Skin epidermis (tissue), 12 donors: ENCODE data around the gene NUAK2.
A peak's percentile ranks its signal among the peaks of the same experiment; 100 is the strongest.
"Not testable (repeated sequence)": the region's sequence is repeated elsewhere in the genome, so short reads cannot be mapped to it uniquely, and the experiment has no call there.

Source experiments
- H3K27ac ChIP-seq, 21 experiments: fragments of 200-600 bp; sonication (generic) in 11 of 21; one replicate each; pipeline ENCODE4 v1.5.0; 2020; ENCODE audit warnings: mild to moderate bottlenecking in 3 of 21, inconsistent platforms in 2 of 21, moderate library complexity in 2 of 21
- H3K4me3 ChIP-seq, 7 experiments: fragments of 200-600 bp; sonication (generic) in 2 of 7; one replicate each; pipeline ENCODE4 v1.5.0; 2020; ENCODE audit warnings: inconsistent platforms in 2 of 7, mild to moderate bottlenecking in 2 of 7, moderate library complexity in 1 of 7

The NUAK2 gene

DNA sequence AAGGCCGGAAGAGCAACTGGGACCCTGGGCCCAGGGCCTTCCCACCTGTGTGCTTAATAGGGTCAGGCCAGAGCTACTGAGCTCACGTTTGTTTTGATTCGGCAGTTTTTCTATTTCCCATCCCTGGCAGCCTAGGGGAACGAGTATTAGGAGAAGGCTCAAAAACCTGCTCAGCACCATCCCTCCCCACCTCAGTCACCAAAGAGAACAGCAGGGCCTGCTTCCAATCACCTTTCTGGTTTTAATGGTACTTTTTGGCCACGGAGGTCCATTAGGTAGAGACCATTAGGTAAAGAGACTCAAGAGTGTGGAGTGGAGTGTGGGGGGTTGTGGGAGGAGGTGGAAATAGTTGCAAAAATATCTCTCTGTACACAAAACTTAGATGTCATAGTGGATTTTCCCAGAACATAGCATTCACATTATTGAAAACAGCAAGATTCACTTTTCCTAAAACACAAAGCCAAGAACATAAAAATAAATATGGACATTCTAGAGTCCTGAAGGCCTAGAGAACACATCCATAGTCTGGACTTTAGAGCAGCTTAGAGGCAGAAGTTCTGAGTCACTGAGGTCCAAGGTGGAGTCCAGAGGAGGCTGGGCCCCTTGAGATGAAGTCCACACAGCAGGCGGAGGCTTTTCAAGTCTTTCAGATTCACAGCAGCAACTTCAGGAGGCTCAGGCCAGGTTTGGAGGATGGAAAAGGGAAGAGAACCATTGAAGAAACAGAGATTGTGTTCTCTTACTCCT, 19.5 kb downstream of the NUAK2 start:
- peak overlapping the region in 10 of 21 experiments; percentile 31 to 75 (median 56) for H3K27ac ChIP-seq
- H3K4me3 ChIP-seq = no peak overlapping the region

DNA sequence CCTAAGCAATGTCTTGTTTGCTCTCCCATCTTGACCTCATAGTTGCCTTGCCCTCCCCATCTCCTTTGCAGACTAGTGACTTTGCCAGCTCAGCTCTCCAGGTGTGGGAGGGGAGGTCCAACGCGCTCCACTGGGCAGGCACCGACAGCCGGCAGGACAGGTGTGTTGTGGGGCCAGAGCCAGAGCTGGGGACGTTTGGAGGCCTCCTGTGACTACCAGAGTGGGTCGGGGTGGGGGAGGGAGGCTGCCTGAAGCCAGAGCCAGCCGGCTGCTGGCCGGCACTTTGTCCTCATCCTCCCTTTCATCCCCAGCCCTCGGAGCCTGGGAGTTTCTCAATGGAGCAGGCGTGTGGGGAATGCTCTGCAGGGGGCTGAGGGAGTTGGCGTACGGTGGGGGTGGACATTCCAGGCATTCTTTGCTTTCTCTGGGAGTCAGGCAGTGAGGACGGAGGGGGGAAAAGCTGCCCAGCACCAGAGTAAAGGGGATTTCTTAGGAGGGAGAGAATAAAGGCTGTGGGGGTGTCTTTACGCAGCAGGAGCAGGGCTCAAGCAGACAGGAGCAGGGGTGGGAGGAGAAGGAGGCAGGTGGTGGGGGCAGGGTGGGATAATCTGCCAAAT, 20.2 kb downstream of the NUAK2 start:
- no peak overlapping the region for H3K4me3 ChIP-seq
- H3K27ac ChIP-seq = peak overlapping the region in 10 of 21 experiments; percentile 31 to 75 (median 56)

- Histone ChIP-seq H3K4me3 (no peak overlapping the region), H3K27ac (peak overlapping the region in 1 of 21 experiments; percentile 20)
Observed at GRCh38 chr1:205300149-205300548, 21.4 kb downstream of the NUAK2 start.

- Histone ChIP-seq H3K4me3 (no peak overlapping the region), H3K27ac (peak overlapping the region in 11 of 21 experiments; percentile 18 to 80 (median 56))
Observed at GRCh38 chr1:205298191-205298994, 23.2 kb downstream of the NUAK2 start.

- not testable (repeated sequence) for H3K4me3 ChIP-seq
- H3K27ac ChIP-seq = peak overlapping the region in 9 of 21 experiments; percentile 13 to 80 (median 69)
Observed at GRCh38 chr1:205297546-205298177, 23.9 kb downstream of the NUAK2 start.

DNA sequence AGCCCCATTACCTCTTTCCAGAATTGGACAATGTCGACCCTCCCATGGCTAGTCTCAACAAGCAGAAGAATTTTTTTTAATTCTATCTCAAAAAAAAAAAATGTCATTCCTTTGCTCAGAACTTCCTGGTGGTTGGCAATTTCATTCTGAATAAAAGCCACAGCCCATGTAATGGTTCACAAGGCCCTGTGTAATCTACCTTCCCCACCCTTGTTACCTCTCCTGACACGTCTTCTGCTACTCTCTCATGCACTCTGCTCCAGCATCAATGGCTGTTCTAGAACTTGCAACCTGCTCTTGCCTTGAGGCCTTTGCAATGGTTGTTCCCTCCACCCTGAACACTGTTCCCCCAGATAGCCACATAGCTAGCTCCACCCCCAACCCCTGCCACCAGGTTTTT, 25.4 kb downstream of the NUAK2 start:
- Histone ChIP-seq H3K27ac (peak overlapping the region in 2 of 21 experiments; percentile 50 to 82), H3K4me3 (no peak overlapping the region)

DNA sequence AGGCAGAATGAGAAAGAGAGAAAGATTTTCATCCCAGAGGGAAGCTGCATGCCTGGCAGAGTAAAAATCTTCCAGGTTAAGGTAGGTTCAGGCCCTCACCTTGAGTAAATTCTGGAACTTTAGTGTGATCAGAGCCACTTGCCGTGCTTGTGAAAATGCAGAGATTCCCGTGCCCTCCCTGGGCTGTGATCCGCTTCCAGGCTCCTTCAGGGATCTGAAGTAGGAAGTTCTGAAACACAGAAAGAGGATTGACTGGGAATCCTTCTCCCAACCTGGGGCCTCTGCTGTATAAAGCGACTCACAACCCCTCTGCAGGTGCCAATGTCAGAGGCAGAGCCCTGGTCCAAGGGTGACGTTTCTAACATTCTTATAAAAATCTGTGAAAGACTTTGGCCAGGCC, 26.6 kb downstream of the NUAK2 start:
- Histone ChIP-seq H3K4me3 (no peak overlapping the region), H3K27ac (peak overlapping the region in 15 of 21 experiments; percentile 9 to 82 (median 63))

GRCh38 chr1:205294175-205294917, 27.2 kb downstream of the NUAK2 start:
- H3K27ac ChIP-seq = peak overlapping the region in 17 of 21 experiments; percentile 22 to 82 (median 63)

GRCh38 chr1:205293350-205294074, 28.0 kb downstream of the NUAK2 start:
- H3K4me3 ChIP-seq = no peak overlapping the region
- H3K27ac ChIP-seq = peak overlapping the region in 17 of 21 experiments; percentile 3 to 82 (median 57)

More at GRCh38 chr1:205294175-205294917, 27.2 kb downstream of the NUAK2 start:
- no peak overlapping the region for H3K4me3 ChIP-seq

- no peak overlapping the region for H3K4me3 ChIP-seq
- no peak overlapping the region for H3K27ac ChIP-seq
Observed at GRCh38 chr1:205291596-205291995, 29.9 kb downstream of the NUAK2 start.

DNA sequence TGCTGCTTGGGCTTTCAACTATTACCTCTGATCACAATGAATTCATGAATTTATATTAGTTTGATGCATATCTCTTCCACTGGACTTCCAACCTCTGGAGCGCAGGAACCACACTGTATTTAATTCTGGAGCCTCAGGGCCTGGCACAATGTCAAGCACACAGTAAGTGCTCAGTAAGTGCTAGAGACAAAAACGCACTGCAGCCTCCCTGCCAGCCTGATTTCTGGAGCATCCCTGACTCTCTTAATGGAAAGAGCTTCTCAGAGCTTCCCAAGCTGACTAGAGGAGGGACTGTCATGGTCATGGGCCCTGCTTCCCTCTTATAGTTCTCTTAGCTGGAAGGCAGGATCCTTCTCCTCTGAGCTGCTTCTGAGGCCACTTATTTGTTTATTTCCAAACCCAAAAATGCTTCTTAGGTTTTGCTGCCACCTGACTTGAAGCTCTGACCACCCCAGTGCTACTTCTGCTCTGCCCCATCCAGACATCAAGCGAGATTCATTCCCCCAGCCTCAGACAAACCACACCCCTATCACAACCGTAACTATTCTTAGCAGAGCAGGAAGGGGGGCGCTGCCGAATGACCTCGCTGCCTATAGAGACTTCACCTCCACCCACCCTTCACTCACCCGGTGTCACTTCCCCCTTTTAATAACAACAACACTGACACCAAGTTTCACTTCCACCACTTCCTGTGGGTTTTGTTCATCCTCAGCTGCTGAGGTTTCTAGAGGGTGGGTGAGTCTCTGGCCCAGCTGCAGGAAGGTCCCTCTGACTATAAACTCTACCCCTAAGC, 33.6 kb downstream of the NUAK2 start:
- no peak overlapping the region for H3K4me3 ChIP-seq
- peak overlapping the region in 16 of 21 experiments; percentile 3 to 96 (median 70) for H3K27ac ChIP-seq

- no peak overlapping the region for H3K4me3 ChIP-seq
- H3K27ac ChIP-seq = peak overlapping the region in 13 of 21 experiments; percentile 21 to 96 (median 88)
Observed at GRCh38 chr1:205287076-205287475, 34.5 kb downstream of the NUAK2 start.

DNA sequence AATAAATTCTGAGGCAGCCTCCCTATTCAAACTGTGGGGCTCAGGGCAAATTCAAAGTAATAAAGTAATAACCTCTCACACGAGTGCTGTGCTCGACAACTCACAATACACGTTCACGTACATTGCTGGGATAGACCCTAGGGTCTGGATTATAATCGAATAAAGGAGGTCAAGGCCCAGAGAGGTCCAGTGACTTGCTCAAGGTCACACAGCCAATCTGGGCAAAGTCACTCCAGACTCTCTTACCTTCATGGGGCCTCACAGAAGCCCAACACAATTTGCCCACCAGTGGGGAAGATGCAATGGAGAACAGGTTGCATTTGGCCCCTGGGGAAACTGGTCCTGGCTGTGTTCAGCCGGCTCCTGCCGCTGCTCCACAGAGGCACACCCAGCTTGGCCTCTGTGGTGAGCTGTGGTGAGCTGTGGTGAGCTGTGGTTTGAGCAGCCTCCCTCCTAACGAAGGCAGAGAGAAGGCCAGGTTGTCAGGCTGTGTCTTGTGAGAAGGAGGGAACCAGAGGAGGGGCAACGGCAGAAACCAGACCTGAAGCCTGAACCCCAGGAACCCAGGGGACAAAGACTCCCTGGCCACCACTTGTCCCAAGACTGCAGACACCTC, 35.1 kb downstream of the NUAK2 start:
- Histone ChIP-seq H3K4me3 (peak overlapping the region in 1 of 7 experiments; percentile 4), H3K27ac (peak overlapping the region in 16 of 21 experiments; percentile 2 to 96 (median 84))

DNA sequence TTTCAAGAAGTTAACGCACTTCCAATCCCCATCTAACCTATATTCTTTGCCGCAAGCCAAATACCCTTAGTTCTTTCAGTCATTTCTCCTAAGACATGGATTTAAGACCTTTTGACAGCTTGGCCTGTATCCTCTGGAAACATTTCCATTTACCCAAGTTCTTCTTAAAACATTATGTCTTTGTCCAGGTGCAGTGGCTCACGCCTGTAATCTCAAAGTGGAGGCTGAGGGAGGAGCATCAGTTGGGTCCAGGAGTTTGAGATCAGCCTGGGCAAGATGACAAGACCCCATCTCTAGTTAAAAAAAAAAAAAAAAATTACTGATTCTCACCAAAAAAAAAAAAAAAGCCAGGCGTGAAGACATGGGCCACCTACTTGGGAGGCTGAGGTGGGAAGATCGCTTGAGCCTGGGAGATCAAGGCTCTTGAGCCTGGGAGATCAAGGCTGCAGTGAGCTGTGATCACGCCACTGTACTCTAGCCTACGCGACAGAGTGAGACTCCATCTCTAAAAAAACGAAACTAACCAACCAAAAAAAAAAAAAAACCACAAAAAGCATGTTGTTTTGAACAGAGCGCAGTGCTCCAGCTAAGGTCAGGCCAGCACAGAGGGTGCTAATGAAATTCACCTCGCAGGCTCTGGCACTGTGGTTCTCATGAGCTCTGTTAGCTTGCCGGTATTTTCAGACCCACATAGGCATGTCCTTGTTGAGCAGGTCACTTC, 36.0 kb downstream of the NUAK2 start:
- peak overlapping the region in 20 of 21 experiments; percentile 44 to 96 (median 82) for H3K27ac ChIP-seq
- H3K4me3 ChIP-seq = peak overlapping the region in 1 of 7 experiments; percentile 4

DNA sequence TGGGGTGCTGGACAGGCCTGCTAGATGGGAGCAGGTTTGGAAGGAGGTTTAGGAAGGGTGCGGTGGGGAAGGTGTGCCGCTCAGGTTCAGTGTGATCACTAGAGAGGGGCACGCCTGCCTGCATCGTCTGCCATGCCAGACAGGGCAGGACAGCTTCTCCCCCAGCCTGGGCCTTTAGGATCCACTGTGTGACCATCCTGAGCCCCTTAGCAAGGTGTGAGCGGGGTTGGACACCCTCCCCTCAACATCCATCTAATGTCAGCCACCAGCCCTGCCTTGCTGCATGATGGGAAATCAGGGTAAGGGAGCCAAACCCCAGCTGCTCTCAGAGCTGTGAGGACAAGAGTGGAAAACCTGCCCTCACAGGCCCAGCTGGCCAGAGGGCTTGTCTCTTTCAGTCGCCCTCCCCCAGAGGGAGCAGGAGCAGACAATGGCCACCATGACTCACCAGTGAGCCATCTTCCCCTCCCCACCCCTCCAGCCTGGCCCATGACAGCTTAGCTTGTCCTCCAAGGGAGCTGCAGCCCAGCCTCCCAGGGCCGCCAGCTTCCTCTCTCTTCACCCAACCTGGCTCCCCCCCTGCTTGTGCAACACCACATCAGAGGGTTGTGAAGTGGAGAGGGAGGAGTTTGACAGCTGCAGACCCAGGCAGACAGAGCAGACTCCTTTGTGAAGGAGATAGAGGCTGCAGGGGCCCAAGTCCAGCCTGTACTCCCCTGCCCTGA, 37.0 kb downstream of the NUAK2 start:
- H3K27ac ChIP-seq = peak overlapping the region in 20 of 21 experiments; percentile 44 to 96 (median 84)
- H3K4me3 ChIP-seq = no peak overlapping the region
